Right hindlimb (tissue), 1 donor: Measurements from ENCODE around the gene PSMB1.

ENCODE experiments used
- DNase-seq: peaks from one replicate; pipeline ENCODE4 v3.0.0-alpha.2; 2018

The PSMB1 gene

DNA sequence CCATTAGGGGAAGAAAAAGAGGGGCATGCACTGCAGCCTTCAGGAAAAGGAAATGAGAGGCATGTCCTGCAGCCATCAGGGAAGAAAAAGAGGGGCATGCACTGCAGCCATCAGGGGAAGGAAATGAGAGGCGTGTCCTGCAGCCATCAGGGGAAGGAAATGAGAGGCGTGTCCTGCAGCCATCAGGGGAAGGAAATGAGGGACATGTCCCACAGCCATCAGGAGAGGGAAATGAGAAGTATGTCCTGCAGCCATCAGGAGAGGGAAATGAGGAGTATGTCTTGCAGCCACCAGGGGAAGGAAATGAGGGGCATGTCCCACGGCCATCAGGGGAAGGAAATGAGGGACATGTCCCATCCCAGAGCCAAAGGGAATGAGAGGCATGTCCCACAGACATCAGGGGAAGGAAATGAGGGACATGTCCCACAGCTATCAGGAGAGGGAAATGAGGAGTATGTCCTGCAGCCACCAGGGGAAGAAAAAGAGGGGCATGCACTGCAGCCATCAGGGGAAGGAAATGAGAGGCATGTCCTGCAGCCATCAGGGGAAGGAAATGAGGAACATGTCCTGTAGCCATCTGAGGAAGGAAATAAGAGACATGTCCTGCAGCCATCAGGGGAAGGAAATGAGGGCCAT lies 52.0 kb downstream of the PSMB1 start:
- DNase-seq = no peak

GRCh38 chr6:170497841-170498301 lies 55.2 kb downstream of the PSMB1 start:
- peak; percentile 35 for DNase-seq

GRCh38 chr6:170493354-170493753 lies 59.8 kb downstream of the PSMB1 start:
- DNase-seq = no peak

DNA sequence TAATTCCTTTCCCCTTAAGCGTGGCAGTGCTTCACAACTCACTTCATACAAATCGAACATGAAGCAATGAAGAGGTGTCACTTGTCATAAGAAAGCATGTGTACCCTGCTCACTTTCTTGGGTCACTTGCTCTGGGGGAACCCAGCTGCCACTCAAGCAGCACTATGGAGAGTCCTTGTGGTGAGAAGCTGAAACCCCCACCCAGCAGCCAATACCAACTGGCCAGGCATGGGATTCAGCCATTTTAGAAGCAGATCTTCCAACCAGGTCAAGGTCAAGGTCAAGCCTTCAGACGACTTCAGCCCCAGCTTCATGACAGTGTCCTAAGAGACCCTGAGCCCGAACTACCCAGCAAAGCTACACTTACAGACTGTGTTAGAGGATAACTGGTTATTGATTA lies 62.8 kb downstream of the PSMB1 start:
- no peak for DNase-seq

DNA sequence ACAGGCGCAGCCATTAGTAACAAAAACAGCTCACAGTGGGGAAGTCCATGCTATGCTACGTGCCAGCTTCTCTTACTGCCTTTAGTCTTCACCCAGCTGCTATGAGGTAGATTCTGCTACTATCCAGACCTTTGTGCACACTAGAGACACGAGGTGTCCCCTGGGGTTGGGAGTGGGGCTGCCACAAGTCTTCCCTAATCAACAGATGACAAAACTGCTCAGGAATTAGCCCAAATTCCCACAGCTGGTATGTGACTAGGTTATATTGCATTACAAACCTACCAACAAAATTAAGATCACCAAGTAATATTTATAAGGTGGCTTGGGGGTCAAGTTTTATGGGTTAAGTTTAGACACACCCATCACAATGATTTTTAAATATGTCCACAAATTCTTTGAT lies 63.3 kb downstream of the PSMB1 start:
- DNase-seq = no peak

- no peak for DNase-seq
These were observed 65.3 kb downstream of the PSMB1 start for GRCh38 chr6:170487707-170488329.

DNA sequence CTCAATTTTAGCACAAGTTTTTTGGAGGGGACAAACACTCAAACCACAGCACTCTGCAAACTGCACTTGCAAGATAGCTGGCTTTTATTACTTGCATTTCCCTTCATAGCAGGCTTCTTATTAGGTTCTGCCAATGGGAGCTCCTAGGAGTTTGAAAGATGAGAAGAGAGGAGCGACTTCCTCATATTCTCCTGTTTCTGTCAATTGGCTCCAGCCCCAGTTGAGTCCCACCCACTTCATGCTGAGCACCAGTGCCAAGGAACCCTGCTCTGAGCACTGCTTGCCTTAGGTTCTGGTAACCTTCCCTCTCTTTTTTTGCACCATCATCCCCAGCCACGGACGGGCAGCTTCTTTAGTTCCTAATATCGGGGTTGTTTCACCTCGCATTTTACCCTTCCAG lies 67.9 kb downstream of the PSMB1 start:
- DNase-seq = peak; percentile 37
